H1 (cell line): Measurements from ENCODE around the gene ZGLP1. TPM values are rescaled to one million over a fixed set of nuclear protein-coding genes. Genes with fewer than 3 reads are reported as not detected.
"Not testable (repeated sequence)": the region's sequence is repeated elsewhere in the genome, so short reads cannot be mapped to it uniquely, and the experiment has no call there.

ENCODE experiments used
- CTCF ChIA-PET: fragments of 300-600 bp; sonication (Branson Sonifier 250); formaldehyde crosslinking; loops from one replicate; lab custom pipeline; 2021; ENCODE audit not compliant: partially characterized antibody; lab: Charles Lee
- POLR2A ChIA-PET: fragments of 300-600 bp; sonication (Branson Sonifier 250); formaldehyde crosslinking; loops from one replicate; lab custom pipeline; 2021; ENCODE audit warnings: inconsistent platforms; ENCODE audit not compliant: partially characterized antibody; lab: Charles Lee
- DNase-seq, 2 experiments: peaks; one replicate each; pipeline versions ENCODE4 v3.0.0 to v3.0.0-alpha.2; 2010 to 2022; ENCODE audit warnings: low spot score in 2 of 2, low read depth in 1 of 2, mixed read lengths in 1 of 2
- FAIRE-seq: peaks from 2 replicates; lab custom pipeline; 2011; peaks lifted over from hg19 to GRCh38; lab: Jason Lieb, UNC
- H2AFZ ChIP-seq: 2 replicates; pipeline ENCODE4 v1.8.1; 2012; ENCODE audit warnings: low read length, inconsistent platforms
- H2AK5ac ChIP-seq: 2 replicates; pipeline ENCODE4 v1.6.1; 2013; ENCODE audit warnings: low read depth, low read length
- H2BK120ac ChIP-seq: replicated peaks from 2 replicates; pipeline ENCODE3; 2013; ENCODE audit warnings: low read depth, low read length, inconsistent platforms
- H2BK12ac ChIP-seq: 2 replicates; pipeline ENCODE4 v1.6.1; 2013; ENCODE audit warnings: low read depth, low read length
- H2BK15ac ChIP-seq: 2 replicates; pipeline ENCODE4 v1.6.1; 2013; ENCODE audit warnings: low read length
- H2BK20ac ChIP-seq: 2 replicates; pipeline ENCODE4 v1.6.1; 2013; ENCODE audit warnings: low read length
- H2BK5ac ChIP-seq: 2 replicates; pipeline ENCODE4 v1.6.1; 2013; ENCODE audit warnings: low read depth, low read length
- H3K14ac ChIP-seq: 2 replicates; pipeline ENCODE4 v1.6.1; 2013; ENCODE audit warnings: inconsistent platforms; ENCODE audit not compliant: insufficient read length
- H3K18ac ChIP-seq: 2 replicates; pipeline ENCODE4 v1.6.1; 2013; ENCODE audit warnings: low read length; ENCODE audit errors: extremely low read depth
- H3K23ac ChIP-seq: 2 replicates; pipeline ENCODE4 v1.6.1; 2013; ENCODE audit warnings: inconsistent platforms; ENCODE audit not compliant: insufficient read length
- H3K23me2 ChIP-seq: 2 replicates; pipeline ENCODE4 v1.6.1; 2013; ENCODE audit warnings: low read depth, low read length
- H3K27ac ChIP-seq: 2 replicates; pipeline ENCODE4 v1.6.1; 2011; ENCODE audit warnings: low read depth, low read length, inconsistent platforms
- H3K27me3 ChIP-seq, 4 experiments: replicated peaks in 1 of 4; 1 replicate in 1 of 4; 2 replicates in 3 of 4; pipeline versions ENCODE4 v1.6.1 to v1.8.1; 2011 to 2013; ENCODE audit warnings: low read length in 3 of 4, mild to moderate bottlenecking in 3 of 4, inconsistent platforms in 2 of 4, mixed read lengths in 2 of 4, moderate library complexity in 1 of 4; ENCODE audit not compliant: control insufficient read depth in 3 of 4, insufficient read depth in 3 of 4; ENCODE audit errors: extremely low read depth in 1 of 4
- H3K36me3 ChIP-seq, 4 experiments: 2 replicates each; pipeline versions ENCODE4 v1.6.1 to v1.8.1; 2011 to 2013; ENCODE audit warnings: mild to moderate bottlenecking in 4 of 4, low read length in 3 of 4, moderate library complexity in 2 of 4, control low read depth in 1 of 4, inconsistent platforms in 1 of 4; ENCODE audit not compliant: insufficient read depth in 4 of 4, control insufficient read depth in 2 of 4
- H3K4ac ChIP-seq: replicated peaks from 2 replicates; pipeline ENCODE3; 2013; ENCODE audit warnings: low read length, low read depth, mixed read lengths, inconsistent platforms; ENCODE audit not compliant: insufficient read length
- H3K4me1 ChIP-seq, 4 experiments: replicated peaks in 1 of 4; 1 replicate in 1 of 4; 2 replicates in 3 of 4; pipeline versions ENCODE4 v1.6.1 to v1.8.1; 2011 to 2013; ENCODE audit warnings: low read length in 3 of 4, inconsistent platforms in 2 of 4, mixed read lengths in 1 of 4; ENCODE audit not compliant: insufficient read depth in 4 of 4, control insufficient read depth in 3 of 4
- H3K4me2 ChIP-seq, 2 experiments: 2 replicates each; pipeline versions ENCODE4 v1.6.1 to v1.8.1; 2011 to 2013; ENCODE audit warnings: low read depth in 2 of 2, low read length in 2 of 2, control low read depth in 1 of 2, inconsistent platforms in 1 of 2, mild to moderate bottlenecking in 1 of 2; ENCODE audit not compliant: insufficient read depth in 1 of 2
- H3K4me3 ChIP-seq, 4 experiments: fragments of 200-600, 300-600 bp in 1 of 4; sonication (generic), shearing (Covaris generic), sonication (Bioruptor Twin) in 1 of 4; 2 replicates each; pipeline versions ENCODE4 v1.5.1 to v1.8.1; 2011 to 2016; ENCODE audit warnings: low read length in 4 of 4, low read depth in 3 of 4, control low read depth in 2 of 4, inconsistent platforms in 2 of 4, mild to moderate bottlenecking in 2 of 4, mixed read lengths in 1 of 4, moderate library complexity in 1 of 4; ENCODE audit not compliant: insufficient read depth in 2 of 4; ENCODE audit errors: extremely low read depth in 1 of 4
- H3K56ac ChIP-seq: replicated peaks from 2 replicates; pipeline ENCODE3; 2013; ENCODE audit warnings: low read depth, mild to moderate bottlenecking, mixed read lengths, low read length, inconsistent platforms; ENCODE audit not compliant: insufficient read length
- H3K79me1 ChIP-seq: 2 replicates; pipeline ENCODE4 v1.6.1; 2013; ENCODE audit warnings: low read depth, low read length, control low read depth
- H3K79me2 ChIP-seq, 2 experiments: 2 replicates each; pipeline versions ENCODE4 v1.6.1 to v1.8.1; 2012 to 2013; ENCODE audit warnings: low read length in 2 of 2, mild to moderate bottlenecking in 2 of 2, inconsistent platforms in 1 of 2; ENCODE audit not compliant: insufficient read depth in 2 of 2, control insufficient read depth in 1 of 2
- H3K9ac ChIP-seq, 4 experiments: replicated peaks in 1 of 4; 1 replicate in 1 of 4; 2 replicates in 3 of 4; pipeline versions ENCODE4 v1.6.1 to v1.8.1; 2011 to 2013; ENCODE audit warnings: low read depth in 3 of 4, low read length in 3 of 4, control low read depth in 2 of 4, mild to moderate bottlenecking in 2 of 4, moderate library complexity in 2 of 4, inconsistent platforms in 1 of 4; ENCODE audit errors: extremely low read depth in 1 of 4
- H3K9me3 ChIP-seq, 2 experiments: 2 replicates each; pipeline versions ENCODE4 v1.6.1 to v1.8.1; 2012 to 2013; ENCODE audit warnings: mild to moderate bottlenecking in 2 of 2, moderate library complexity in 2 of 2, control low read depth in 1 of 2, inconsistent platforms in 1 of 2, low read depth in 1 of 2, low read length in 1 of 2, mixed read lengths in 1 of 2; ENCODE audit not compliant: insufficient read depth in 2 of 2
- H4K20me1 ChIP-seq, 2 experiments: replicated peaks in 1 of 2; 2 replicates each; pipeline versions ENCODE3 to v1.8.1; 2011 to 2013; ENCODE audit warnings: inconsistent platforms in 2 of 2, low read length in 2 of 2, mild to moderate bottlenecking in 1 of 2; ENCODE audit not compliant: insufficient read depth in 2 of 2, control insufficient read depth in 1 of 2
- H4K5ac ChIP-seq: 2 replicates; pipeline ENCODE4 v1.6.1; 2013; ENCODE audit warnings: low read length, low read depth, mixed read lengths, inconsistent platforms; ENCODE audit not compliant: insufficient read length
- H4K8ac ChIP-seq: 2 replicates; pipeline ENCODE4 v1.8.0; 2013; ENCODE audit warnings: mild to moderate bottlenecking, moderate library complexity, low read length, inconsistent platforms; ENCODE audit not compliant: insufficient read depth; ENCODE audit errors: extremely low read depth
- H4K91ac ChIP-seq: replicated peaks from 2 replicates; pipeline ENCODE3; 2013; ENCODE audit warnings: low read length, mixed read lengths, inconsistent platforms; ENCODE audit not compliant: insufficient read length
- WGBS, 2 experiments: shearing (Covaris generic) in 1 of 2; methylation state at CpG; one replicate each; pipeline versions ENCODE4 v1.1.6 to v1.1.7; 2013 to 2015; ENCODE audit warnings: low lambda C conversion rate in 2 of 2, mixed read lengths in 2 of 2, inconsistent platforms in 1 of 2, low coverage in 1 of 2, missing lambda C conversion rate in 1 of 2; ENCODE audit not compliant: insufficient replicate concordance in 2 of 2, insufficient coverage in 1 of 2, insufficient read length in 1 of 2; ENCODE audit errors: extremely low coverage in 1 of 2, missing lambda C conversion rate in 1 of 2; 5-methylcytosine and 5-hydroxymethylcytosine counted together
- polyA plus RNA-seq, 7 experiments: library from polyadenylated mRNA; depleted of rRNA in 3 of 7; stranded (reverse) in 5 of 7; unstranded in 2 of 7; fragments of >200 nt in 5 of 7; fragments of 200-250 nt in 2 of 7; gene quantifications; 1 replicate in 5 of 7; 2 replicates in 1 of 7; 4 replicates in 1 of 7; pipeline versions ENCODE4 v1.2.1 to v1.2.3, GENCODE V29; 2011 to 2013; ENCODE audit warnings: missing spikeins in 2 of 7, mixed read lengths in 2 of 7
- total RNA-seq: library from RNA; stranded (reverse); fragmentation: NEBNext Ultra II Directional; extraction: Animal tissue kit (Norgen Biotek cat#: 25700); gene quantifications from 2 replicates; pipeline ENCODE4 v1.2.1, GENCODE V29; 2021

Gene ZGLP1
- total and polyA plus RNA-seq, 2 of the 8 experiments (the other 6 are each of a cell fraction or from before 2014, with no cell fraction given), result 4.2 to 5.1 TPM

DNA sequence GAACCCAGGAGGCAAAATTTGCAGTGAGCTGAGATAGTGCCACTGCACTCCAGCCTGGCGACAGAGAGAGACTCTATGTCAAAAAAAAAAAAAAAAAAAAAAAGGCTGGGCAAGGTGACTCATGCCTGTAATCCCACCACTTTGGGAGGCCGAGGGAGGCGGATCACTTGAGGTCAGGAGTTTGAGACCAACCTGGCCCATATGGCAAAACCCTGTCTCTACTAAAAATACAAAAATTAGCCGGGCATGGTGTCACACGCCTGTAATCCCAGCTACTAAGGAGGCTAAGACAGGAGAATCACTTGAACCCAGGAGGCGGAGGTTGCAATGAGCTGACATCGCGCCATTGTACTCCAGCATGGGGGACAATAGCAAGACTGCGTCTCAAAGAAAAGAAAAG, 27.1 kb upstream of the ZGLP1 start:
- not testable (repeated sequence) for H3K4me3 ChIP-seq, H3K4me2 ChIP-seq, H3K27me3 ChIP-seq, H2BK20ac ChIP-seq, H3K23ac ChIP-seq, H3K4ac ChIP-seq, H4K20me1 ChIP-seq, H3K9me3 ChIP-seq, H4K91ac ChIP-seq, H3K18ac ChIP-seq, H2AK5ac ChIP-seq, DNase-seq, H4K8ac ChIP-seq, H3K14ac ChIP-seq, H2BK15ac ChIP-seq, H3K9ac ChIP-seq, H3K27ac ChIP-seq, H2BK120ac ChIP-seq, H3K36me3 ChIP-seq, H4K5ac ChIP-seq, H2AFZ ChIP-seq, H2BK12ac ChIP-seq, FAIRE-seq, H2BK5ac ChIP-seq, H3K56ac ChIP-seq, H3K79me1 ChIP-seq
- Histone ChIP-seq H3K4me1 (peaks cover 0 to 24% (median 11%) of the 10 kb centered on the region in 4 experiments; a peak in 6 of 7 replicates), H3K79me2 (peaks cover 5 to 13% of the 10 kb centered on the region in 2 experiments), H3K23me2 (peaks cover 13% of the 10 kb centered on the region)
- CTCF ChIA-PET, result interaction anchor here (0.6 to 2.9 kb wide), 8 partner anchors 17 to 223 kb away, joined by 3 to 18 read pairs (median 4); partner anchors contain the start of genes ICAM4 and ICAM5
- WGBS, 2 experiments, result 90% methylated on average over 6 of the region's 9 CpGs; no CpG with 5 or more reads in 1 of the 2 experiments
- POLR2A ChIA-PET, result interaction anchor here (0.7 to 2.7 kb wide), 4 partner anchors 14 to 230 kb away, joined by 3 to 9 read pairs (median 4); partner anchors contain the start of gene PPAN
